Right renal pelvis (tissue), 4 donors: ENCODE measurements around the gene WDR5. TPM values are rescaled to one million over a fixed set of nuclear protein-coding genes. Genes with fewer than 3 reads are reported as not detected.

ENCODE experiments used
- DNase-seq, 4 donors: peaks; one replicate each; pipeline ENCODE4 v3.0.0-alpha.2; 2013; ENCODE audit warnings: low read depth in 4 of 4, low spot score in 3 of 4, missing footprints in 1 of 4
- polyA plus RNA-seq, 4 donors: library from polyadenylated mRNA; unstranded; fragments of 120-200 nt; gene quantifications; one replicate each; pipeline ENCODE4 v1.2.1, GENCODE V29; 2013; ENCODE audit not compliant: insufficient read length in 4 of 4

The WDR5 gene
- polyA plus RNA-seq, 4 donors = 38.8 to 41.1 (median 39.1) TPM

GRCh38 chr9:134157378-134157885 is 21.6 kb downstream of the WDR5 start:
- DNase-seq = no peak

- DNase-seq = no peak
Measured at GRCh38 chr9:134158242-134158641, 22.4 kb downstream of the WDR5 start.

GRCh38 chr9:134158753-134159392 is 23.0 kb downstream of the WDR5 start:
- no peak for DNase-seq

- no peak for DNase-seq
Measured at GRCh38 chr9:134159566-134160245, 23.8 kb downstream of the WDR5 start.

- DNase-seq = no peak
Measured at GRCh38 chr9:134161647-134162046, 25.8 kb downstream of the WDR5 start.

- no peak for DNase-seq
Measured at GRCh38 chr9:134162212-134162775, 26.4 kb downstream of the WDR5 start.

GRCh38 chr9:134162926-134163370 is 27.1 kb downstream of the WDR5 start:
- DNase-seq = no peak

GRCh38 chr9:134163371-134164196 is 27.7 kb downstream of the WDR5 start:
- no peak for DNase-seq

- DNase-seq = no peak
Measured at GRCh38 chr9:134164879-134165278, 29.0 kb downstream of the WDR5 start.

- no peak for DNase-seq
Measured at GRCh38 chr9:134165357-134166315, 29.8 kb downstream of the WDR5 start.

- DNase-seq = no peak
Measured at GRCh38 chr9:134166374-134166773, 30.5 kb downstream of the WDR5 start.

GRCh38 chr9:134167530-134167931 is 31.6 kb downstream of the WDR5 start:
- no peak for DNase-seq

- DNase-seq = no peak
Measured at GRCh38 chr9:134168757-134169550, 33.1 kb downstream of the WDR5 start.

GRCh38 chr9:134169724-134170401 is 34.0 kb downstream of the WDR5 start:
- no peak for DNase-seq

- DNase-seq = no peak
Measured at GRCh38 chr9:134170532-134171315, 34.8 kb downstream of the WDR5 start.

- DNase-seq = no peak
Measured at GRCh38 chr9:134171316-134172197, 35.7 kb downstream of the WDR5 start.
